HG03521 (cell line): ENCODE measurements around the gene GALNT2.

Experiments
- ATAC-seq: cut with Tn5 transposase; IDR thresholded peaks from one replicate; pipeline ENCODE4 v1.9.1; 2021; ENCODE audit warnings: mild to moderate bottlenecking, moderate library complexity; ENCODE audit not compliant: unreplicated experiment

The GALNT2 gene

DNA sequence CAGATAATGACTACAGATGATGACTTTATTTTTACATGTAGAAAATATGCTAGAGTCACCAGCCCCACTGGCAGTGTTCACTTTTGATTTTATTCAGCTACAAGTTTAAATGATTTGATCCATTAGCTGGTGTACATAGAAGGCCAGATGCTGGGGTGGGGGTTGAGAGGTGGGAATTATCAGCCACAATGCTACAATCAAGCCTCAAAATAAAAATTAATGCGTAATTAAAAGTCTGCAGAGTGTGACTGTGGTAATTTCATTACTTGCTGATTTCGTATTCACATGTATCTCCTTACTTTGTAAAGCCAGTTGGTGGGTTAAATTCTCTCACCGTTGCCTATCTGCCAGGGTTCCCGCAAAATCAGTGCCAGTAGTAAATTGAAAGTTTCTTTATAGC, 109.3 kb downstream of the GALNT2 start:
- ATAC-seq, result no peak

- no peak for ATAC-seq
Observed at GRCh38 chr1:230176871-230177411, 109.9 kb downstream of the GALNT2 start.

- no peak for ATAC-seq
Observed at GRCh38 chr1:230179249-230179648, 112.2 kb downstream of the GALNT2 start.

DNA sequence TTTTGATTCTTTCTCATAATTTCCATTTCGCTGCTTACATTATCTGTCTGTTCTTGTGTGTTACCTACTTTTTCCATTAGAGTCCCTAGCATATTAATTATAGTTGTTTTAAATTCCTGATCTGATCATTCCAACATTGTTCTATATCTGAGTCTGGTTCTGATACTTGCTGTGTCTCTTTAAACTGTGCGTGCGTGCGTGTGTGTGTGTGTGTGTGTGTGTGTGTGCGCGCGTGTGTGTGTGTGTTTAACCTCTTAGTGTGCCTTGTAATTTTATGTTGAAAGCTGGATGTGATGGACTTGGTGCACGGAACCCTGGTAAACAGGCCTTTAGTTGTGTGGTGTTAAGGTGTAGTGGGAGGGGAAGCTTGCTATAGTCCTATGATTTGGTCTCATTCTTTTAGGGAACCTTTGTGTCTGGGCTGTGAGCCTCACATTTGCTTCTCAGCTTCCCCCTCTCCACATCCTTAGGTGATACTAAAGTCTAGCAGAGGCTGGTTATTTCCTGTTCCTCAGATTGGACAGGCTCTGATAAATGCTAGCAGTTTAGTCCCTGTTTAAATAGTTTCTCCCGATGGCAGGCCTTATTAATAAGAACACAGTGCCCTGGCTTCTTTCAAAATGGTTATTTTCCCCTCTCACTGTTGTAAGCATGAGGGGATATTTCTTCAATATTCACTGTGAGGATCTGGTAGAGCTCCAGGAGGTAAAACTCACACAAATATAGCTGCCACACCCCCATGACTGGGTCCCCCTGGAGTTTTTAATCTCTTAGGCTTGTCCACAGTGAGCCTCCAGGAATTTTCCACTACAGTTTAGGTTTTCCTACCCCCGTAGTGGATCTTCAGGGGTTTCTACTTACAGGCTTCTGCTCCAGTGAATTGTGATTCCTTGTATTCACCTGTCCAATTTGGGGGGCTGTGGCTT, 118.3 kb downstream of the GALNT2 start:
- ATAC-seq, result no peak

DNA sequence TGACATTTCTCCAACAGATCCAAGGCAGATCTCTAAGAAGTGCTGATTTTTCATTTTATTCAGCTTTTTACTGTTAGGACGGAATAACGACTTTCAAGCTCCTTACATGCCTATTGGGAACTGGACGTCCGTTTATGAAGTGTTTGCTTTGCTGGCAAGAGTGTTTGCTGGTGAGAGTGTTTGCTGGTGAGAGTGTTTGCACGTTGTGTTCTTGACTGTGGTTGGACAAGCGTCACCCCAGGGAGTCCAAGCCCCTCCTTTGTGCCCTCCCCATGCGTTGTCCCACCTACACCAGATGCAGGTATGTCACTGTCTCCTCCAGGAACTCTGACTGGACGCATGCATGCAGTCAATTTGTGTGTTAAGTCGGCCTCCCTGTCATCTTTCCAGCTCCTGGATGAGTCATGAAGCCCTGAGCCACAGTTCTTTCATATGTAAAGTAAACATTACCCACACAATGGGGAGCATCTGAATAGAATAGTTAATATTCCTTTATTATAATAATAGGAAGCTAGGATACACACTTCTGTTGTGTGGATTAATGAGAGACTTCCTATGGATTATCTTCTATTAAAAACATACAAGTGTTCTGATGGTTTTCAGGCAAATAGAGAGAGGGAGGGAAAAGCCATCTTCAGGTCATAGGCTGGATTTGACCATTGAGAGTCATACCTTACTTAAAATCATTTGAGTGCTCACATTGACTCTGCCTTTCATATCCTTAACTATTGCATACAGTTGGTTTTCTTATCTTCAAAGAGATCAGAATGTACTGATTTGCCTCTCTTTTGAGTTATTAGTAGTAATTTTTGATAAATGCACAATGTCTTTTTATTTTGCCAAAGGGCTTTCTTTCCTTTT, 119.2 kb downstream of the GALNT2 start:
- no peak for ATAC-seq

DNA sequence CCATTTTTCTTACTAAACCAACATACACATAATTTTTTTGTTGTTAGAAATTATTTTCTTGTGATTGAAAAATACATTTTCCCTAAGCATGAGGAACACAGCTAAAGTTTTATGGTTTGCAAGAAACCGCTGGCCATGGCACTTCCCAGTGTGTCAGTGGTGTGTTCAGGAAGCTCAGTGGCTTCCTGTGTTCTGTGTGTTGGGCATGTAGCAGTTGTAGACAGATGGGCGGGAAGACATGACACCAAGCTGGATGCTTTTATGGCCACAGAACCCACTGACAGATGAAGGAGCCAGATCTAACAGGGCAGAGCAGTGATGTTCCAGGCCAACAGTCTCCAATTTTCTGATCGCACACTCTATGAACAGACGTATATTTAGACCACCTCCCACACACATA, 119.8 kb downstream of the GALNT2 start:
- no peak for ATAC-seq

DNA sequence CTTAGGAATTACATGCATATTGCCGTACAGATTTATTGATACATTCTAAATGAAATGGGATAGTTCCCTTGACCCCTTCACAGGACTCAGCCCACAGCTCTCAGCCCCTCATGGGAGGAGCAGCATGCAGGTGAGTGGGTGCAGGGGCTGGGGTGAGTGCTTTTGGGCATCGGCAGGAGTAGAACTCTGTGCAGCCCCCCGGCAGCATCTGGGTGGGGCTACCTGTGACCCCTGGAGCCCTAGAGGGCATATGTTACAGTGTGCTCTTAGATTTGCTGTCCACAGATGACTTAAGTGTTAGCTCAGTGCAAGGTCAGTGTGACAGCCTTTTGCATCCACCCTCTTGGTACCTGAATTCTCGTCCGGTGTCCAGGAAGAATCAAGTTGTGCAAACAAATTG, 120.3 kb downstream of the GALNT2 start:
- no peak for ATAC-seq

DNA sequence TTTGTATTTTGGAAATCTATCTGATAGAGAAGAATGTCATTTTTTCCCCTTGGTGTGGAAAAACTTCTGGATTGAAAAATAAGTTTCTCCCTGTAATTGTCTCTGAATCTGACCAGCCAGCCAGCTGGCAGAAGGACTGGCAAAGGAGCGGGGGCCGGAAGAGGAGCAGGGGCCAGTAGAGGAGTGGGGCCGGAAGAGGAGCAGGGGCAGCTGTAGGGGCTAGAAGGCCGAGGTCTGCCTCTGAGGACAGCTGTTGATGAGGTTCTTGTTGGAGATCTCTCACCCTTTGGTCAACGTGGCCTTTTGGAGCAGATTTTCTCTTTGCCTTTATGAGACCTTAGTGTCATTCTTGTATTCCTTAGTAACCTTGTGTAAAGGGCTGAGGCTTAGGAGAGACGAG, 121.8 kb downstream of the GALNT2 start:
- ATAC-seq, result no peak

DNA sequence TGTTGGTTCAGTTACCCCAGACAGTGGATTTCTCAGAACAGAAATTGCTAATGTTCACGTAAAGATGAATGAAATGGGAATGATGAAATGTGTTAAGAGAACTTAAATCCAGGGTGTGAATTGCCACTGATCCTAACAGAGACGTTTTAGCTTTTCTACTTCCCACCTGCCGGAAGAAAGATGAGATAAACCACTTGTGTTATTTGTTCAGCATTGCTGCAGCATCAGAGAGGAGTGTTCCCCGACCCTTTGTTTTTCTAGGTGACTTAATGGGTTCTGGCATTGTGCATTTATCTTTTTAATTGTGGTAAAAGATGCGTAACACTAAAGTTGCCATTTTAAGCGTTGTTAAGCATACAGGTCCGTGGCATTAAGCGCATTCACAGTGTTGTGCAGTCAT, 122.3 kb downstream of the GALNT2 start:
- ATAC-seq, result no peak

GRCh38 chr1:230189824-230190223, 122.8 kb downstream of the GALNT2 start:
- ATAC-seq, result no peak

DNA sequence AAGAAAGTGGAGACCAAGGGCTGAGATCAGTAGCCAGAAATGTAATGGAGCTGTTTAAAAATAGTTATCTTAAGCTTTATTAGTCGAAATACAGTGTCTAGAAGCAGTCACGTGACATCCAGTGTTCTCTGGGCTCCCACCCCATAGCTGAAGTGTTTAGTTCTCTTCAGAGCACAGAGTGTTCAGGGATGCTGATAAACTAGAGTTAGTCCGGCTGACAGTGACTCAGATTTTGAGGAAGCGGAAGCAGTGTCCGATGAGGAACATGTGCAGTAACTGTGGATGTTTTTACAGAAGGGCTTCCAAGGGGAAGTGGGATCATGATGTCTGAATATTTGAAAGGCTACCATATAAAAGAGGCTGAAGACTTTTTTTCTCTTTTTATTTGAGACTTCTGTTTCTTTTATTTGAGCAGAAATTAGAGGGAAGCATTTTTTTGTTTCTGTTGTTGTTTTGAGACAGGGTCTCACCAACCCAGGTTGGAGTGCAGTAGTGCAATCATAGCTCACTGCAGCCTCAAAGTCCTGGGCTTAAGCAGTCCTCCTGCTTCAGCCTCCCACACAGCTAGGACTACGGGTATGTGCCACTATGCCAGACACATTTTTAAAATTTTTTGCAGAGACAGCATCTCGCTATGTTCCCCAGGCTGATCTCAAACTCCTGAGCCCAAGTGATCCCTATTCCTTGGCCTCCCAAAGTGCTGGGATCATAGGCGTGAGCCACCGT, 124.2 kb downstream of the GALNT2 start:
- no peak for ATAC-seq

- no peak for ATAC-seq
Observed at GRCh38 chr1:230191855-230192254, 124.8 kb downstream of the GALNT2 start.

- no peak for ATAC-seq
Observed at GRCh38 chr1:230194525-230194924, 127.5 kb downstream of the GALNT2 start.

- ATAC-seq, result no peak
Observed at GRCh38 chr1:230195199-230195598, 128.2 kb downstream of the GALNT2 start.

DNA sequence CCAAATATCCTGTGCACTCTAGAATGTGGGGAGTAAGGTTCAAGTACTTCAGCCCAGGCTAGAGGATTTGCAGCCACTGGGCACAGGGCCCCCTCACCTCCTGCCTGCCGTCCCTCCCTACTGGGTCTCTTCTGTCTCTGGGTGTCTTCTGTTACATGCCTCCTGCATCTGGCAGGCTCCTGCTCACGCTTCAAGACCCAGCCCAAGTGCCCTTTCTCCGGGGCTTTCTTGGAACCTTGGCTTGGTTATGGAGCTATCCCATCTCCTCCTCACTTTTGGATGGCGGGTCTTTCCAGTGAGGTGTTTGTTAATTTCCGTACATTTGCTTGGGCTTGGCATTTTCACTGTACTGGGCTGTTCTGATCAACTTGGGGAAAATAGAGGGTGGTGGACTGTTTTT, 129.0 kb downstream of the GALNT2 start:
- no peak for ATAC-seq

- ATAC-seq, result no peak
Observed at GRCh38 chr1:230197644-230198567, 130.9 kb downstream of the GALNT2 start.

- ATAC-seq, result no peak
Observed at GRCh38 chr1:230199034-230199433, 132.0 kb downstream of the GALNT2 start.

DNA sequence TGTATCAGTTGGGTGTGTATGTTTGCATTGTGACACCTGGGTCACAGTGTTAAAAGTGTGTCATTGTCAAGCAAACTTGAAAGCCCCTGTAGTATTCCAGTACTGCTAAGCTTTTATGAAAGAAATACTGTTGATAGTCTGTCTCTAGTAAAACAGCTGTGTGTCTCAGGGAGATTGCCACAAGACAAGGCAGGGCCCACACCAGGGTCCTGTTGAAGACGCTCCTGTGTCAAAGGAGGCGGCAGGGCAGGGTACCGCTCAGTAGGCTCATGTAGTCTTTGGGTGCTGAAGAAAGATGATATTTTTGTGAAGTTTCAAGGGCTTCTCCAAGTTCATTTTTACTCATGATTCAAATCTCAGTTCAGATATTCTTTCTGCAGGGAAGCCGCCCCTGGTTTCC, 132.5 kb downstream of the GALNT2 start:
- no peak for ATAC-seq

DNA sequence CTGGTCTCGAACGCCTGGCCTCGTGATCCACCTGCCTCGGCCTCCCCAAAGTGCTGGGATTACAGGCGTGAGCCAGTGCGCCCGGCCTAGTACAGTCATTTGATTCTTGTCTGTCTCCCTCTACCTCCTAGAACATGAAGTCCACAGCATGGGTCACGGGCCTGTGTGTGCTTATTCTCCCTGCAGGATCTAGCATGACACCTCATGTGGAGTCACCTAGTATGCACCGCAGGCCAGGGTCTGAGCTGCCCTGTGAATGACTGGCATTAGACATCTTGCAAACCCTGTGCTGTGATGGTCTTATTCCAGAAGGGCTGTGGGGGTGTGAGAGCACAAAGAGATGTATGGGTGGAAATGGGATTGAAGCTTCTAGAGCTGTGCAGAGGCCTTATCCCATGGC, 133.2 kb downstream of the GALNT2 start:
- ATAC-seq, result no peak

DNA sequence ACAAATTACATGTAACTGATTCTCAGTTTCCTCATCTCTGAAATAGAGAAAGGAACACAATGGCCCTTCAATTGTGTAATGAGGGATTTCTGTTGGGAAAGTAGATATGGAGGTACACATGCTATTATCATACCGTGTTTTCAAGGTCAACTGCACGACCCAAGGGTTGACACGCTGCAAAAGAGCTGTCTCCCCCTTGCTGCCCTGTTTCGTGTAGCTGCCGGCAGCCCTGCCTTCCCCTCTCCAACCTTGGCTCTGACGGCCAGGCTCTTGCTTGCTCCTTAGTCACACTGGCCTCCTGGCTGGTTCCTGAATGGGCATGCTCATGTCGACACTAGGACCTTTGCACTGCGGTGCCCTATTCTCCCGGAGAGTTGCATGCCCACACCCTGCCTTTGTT, 134.4 kb downstream of the GALNT2 start:
- no peak for ATAC-seq
